ENCODE measurements around the gene KLHDC1. TPM values are rescaled to one million over a fixed set of nuclear protein-coding genes. Genes with fewer than 3 reads are reported as not detected.

Gene KLHDC1
- total and polyA plus RNA-seq, 2 donors from 2014 or later, result 2.3 to 8.4 TPM

DNA sequence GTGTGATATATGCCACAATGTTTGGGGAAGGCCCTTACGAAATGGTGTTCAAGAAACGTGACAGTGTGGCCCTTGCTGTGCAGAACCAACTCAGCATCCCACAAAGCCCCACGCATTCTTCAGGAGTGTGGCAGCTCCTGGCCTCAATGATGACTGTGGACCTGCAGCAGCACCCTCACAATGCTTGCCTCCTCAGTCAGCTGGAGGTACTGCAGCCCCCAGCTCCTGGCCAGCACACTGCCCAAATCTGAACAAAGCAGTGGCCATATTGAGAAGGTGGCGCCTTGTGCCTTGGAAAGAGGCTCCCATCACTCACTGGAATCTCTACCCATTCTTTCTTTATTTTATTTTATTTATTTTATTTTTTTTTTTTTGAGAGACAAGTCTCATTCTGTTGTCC, 15.3 kb upstream of the KLHDC1 start:
- Histone ChIP-seq H3K4me1 (ENCODE audit: control insufficient read depth in 2 of 3, insufficient read depth in 2 of 3, low read depth in 1 of 3, low read length in 3 of 3) (no peaks in the 10 kb centered on the region), H3K27ac (ENCODE audit: low read depth in 2 of 2, low read length in 2 of 2) (no peak overlapping the region), H3K4me3 (ENCODE audit: low read length in 3 of 3) (no peak overlapping the region), H3K27me3 (ENCODE audit: control insufficient read depth, insufficient read depth, low read length) (no peaks in the 10 kb centered on the region), H3K9ac (ENCODE audit: low read length in 3 of 3) (no peak overlapping the region), H3K9me3 (ENCODE audit: control insufficient read depth in 2 of 3, insufficient read depth in 1 of 3, low read length in 3 of 3) (no peaks in the 10 kb centered on the region), H3K36me3 (ENCODE audit: control insufficient read depth in 2 of 3, insufficient read depth in 3 of 3, low read length in 3 of 3) (no peaks in the 10 kb centered on the region)
- TF ChIP-seq, protein P1, sequence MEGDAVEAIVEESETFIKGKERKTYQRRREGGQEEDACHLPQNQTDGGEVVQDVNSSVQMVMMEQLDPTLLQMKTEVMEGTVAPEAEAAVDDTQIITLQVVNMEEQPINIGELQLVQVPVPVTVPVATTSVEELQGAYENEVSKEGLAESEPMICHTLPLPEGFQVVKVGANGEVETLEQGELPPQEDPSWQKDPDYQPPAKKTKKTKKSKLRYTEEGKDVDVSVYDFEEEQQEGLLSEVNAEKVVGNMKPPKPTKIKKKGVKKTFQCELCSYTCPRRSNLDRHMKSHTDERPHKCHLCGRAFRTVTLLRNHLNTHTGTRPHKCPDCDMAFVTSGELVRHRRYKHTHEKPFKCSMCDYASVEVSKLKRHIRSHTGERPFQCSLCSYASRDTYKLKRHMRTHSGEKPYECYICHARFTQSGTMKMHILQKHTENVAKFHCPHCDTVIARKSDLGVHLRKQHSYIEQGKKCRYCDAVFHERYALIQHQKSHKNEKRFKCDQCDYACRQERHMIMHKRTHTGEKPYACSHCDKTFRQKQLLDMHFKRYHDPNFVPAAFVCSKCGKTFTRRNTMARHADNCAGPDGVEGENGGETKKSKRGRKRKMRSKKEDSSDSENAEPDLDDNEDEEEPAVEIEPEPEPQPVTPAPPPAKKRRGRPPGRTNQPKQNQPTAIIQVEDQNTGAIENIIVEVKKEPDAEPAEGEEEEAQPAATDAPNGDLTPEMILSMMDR (IDR thresholded peaks at IDR 0.05; ENCODE audit: borderline replicate concordance, extremely low read depth, insufficient read depth), result no peak
- FAIRE-seq (no peak), DNase-seq (no peak)
- intact Hi-C loops (cut with DNase I), result no loop called here

DNA sequence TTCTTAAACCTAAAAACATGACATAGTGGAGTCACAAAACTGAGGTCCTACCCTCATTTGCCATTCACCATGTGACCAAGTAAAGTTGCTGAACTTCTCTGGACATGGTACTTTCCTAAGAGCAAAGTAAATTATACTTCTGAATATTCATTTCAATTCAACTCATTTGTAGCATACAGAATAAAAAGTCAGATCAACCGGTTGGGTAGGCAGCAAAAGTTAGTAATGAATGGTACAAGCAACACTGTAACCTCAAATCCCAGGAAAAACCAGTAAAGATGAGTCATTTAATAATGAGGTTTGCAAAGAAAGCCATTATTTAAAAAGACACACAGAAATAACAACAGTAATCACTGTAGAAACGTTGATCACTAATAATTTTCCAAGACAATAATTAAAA, 13.6 kb upstream of the KLHDC1 start:
- no peaks in the 10 kb centered on the region for H3K36me3 ChIP-seq (ENCODE audit: control insufficient read depth in 2 of 3, insufficient read depth in 3 of 3, low read length in 3 of 3)
- no peak for DNase-seq
- H3K27ac ChIP-seq (ENCODE audit: low read depth in 2 of 2, low read length in 2 of 2), result no peak overlapping the region
- TF ChIP-seq, protein P1 (IDR thresholded peaks at IDR 0.05; ENCODE audit: borderline replicate concordance, extremely low read depth, insufficient read depth), result no peak
- intact Hi-C loops (cut with DNase I), result no loop called here
- H3K4me3 ChIP-seq (ENCODE audit: low read length in 3 of 3), result no peak overlapping the region
- H3K27me3 ChIP-seq (ENCODE audit: control insufficient read depth, insufficient read depth, low read length), result no peaks in the 10 kb centered on the region
- H3K4me1 ChIP-seq (ENCODE audit: control insufficient read depth in 2 of 3, insufficient read depth in 2 of 3, low read depth in 1 of 3, low read length in 3 of 3), result no peaks in the 10 kb centered on the region
- no peak for FAIRE-seq
- no peak overlapping the region for H3K9ac ChIP-seq (ENCODE audit: low read length in 3 of 3)
- no peaks in the 10 kb centered on the region for H3K9me3 ChIP-seq (ENCODE audit: control insufficient read depth in 2 of 3, insufficient read depth in 1 of 3, low read length in 3 of 3)

GRCh38 chr14:49686425-49686824, 6.5 kb upstream of the KLHDC1 start:
- Histone ChIP-seq H3K4me3 (ENCODE audit: low read length in 3 of 3) (no peak overlapping the region), H3K4me1 (ENCODE audit: control insufficient read depth in 2 of 3, insufficient read depth in 2 of 3, low read depth in 1 of 3, low read length in 3 of 3) (peaks cover 2 to 8% (median 5%) of the 10 kb centered on the region in 3 donors), H3K9me3 (ENCODE audit: control insufficient read depth in 2 of 3, insufficient read depth in 1 of 3, low read length in 3 of 3) (no peaks in the 10 kb centered on the region), H3K36me3 (ENCODE audit: control insufficient read depth in 2 of 3, insufficient read depth in 3 of 3, low read length in 3 of 3) (no peaks in the 10 kb centered on the region), H3K9ac (ENCODE audit: low read length in 3 of 3) (no peak overlapping the region), H3K27ac (ENCODE audit: low read depth in 2 of 2, low read length in 2 of 2) (no peak overlapping the region), H3K27me3 (ENCODE audit: control insufficient read depth, insufficient read depth, low read length) (no peaks in the 10 kb centered on the region)
- TF ChIP-seq, protein P1 (IDR thresholded peaks at IDR 0.05; ENCODE audit: borderline replicate concordance, extremely low read depth, insufficient read depth), result no peak
- intact Hi-C loops (cut with DNase I), result no loop called here
- DNase-seq (no peak), FAIRE-seq (no peak)

All from kidney (tissue), 14 donors.